COLO829 (cell line): ENCODE results near the gene CAP1.

ENCODE experiments used
- DNase-seq: peaks from one replicate; pipeline ENCODE4 v3.0.0; 2012; ENCODE audit warnings: low spot score

CAP1 gene

DNA sequence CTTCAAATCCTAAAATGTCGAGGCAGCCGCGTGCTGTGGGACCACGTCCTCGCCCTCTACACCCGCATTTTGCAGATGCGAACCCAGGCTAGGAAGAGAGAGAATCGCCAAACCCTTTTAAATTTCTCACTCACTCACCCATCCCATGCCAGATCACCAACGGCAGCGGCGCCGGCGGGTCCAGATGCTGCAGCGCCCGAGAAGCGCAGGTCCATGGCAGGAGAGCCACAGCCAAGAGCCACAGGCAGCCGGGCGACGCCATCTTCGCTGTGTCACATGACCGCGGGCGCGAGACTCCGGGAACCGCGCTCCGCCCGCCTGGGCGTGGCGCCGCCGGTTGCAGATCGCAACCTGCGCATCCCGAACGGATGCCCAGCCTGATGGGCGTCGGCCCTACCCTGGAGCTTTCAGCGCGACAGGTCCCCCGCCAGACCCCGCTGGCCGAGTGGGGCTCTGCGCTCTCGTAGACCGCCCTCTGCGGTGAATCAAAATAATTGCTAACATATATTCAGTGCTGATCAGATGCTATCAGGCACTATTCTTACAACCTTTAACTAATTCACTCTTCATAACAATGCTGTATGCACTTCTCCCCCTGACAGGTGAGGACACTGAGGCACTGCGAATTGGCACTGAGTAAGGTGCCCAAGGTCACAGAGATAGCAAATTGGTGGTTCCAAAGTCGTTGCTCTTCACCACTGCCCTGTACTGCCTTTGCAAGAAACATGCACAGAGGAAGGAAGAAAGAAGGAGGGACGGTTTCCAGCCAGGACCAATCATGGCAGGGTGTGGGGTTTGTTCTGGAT, 56.7 kb downstream of the CAP1 start, which contains the start of gene PPT1:
Gene PPT1 (minus strand): TSS at position 276 of the 806 bp plus-strand sequence. CDS start 14 bp downstream, at position 262.
- peak; percentile 65 for DNase-seq

DNA sequence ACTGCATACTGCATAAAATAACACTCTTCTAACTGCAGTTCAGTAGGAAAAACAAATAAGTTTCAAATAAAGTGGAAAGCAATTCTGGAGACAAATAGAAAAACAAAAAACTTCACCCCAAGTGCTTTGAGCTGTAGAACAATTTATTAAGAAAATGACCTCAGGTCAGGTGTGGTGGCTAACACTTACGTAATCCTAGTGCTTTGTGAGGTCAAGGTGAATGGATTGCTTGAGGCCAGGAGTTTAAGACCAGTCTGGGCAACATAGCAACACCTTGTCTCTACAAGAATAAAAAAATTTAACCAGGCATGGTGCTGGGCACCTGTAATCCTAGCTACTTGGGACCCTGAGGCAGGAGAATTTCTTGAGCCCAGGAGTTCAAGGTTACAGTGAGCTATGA, 61.5 kb downstream of the CAP1 start:
- no peak for DNase-seq

DNA sequence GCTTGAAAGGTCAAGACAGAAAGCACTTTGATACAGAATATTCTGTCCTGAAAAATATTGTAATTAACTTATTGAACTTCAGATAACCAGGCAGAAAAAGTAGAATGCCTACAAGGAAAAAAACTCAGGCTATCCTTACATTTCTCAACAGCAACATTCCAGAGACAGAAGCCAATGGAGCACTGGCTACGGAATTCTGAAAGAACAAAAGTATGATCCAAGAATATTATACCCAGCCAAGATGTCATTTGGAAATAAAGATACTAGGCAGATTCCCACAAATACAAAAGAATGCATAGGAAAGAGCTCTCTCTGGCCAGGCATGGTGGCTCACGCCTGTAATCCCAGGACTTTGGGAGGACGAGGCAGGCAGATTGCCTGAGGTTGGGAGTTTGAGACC, 62.4 kb downstream of the CAP1 start:
- no peak for DNase-seq

DNA sequence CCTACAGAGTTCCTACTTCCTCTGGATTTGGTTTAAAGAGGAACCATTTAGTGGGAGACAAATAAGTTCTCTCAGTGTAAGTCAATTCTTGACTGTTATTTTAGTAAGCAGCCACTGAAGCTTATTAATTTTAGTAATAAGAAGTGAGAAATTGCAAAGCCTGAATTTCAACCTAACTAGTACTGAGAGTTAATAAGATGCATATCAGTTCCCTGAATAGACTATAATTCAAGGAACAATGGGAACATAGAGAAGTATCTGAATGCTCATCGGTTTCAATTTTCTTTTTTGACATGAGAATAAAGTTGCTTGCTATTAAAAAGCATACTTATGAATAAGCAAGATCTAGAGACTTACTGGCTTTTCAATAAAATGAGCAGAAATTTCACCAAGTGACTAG, 64.5 kb downstream of the CAP1 start:
- DNase-seq, result no peak

DNA sequence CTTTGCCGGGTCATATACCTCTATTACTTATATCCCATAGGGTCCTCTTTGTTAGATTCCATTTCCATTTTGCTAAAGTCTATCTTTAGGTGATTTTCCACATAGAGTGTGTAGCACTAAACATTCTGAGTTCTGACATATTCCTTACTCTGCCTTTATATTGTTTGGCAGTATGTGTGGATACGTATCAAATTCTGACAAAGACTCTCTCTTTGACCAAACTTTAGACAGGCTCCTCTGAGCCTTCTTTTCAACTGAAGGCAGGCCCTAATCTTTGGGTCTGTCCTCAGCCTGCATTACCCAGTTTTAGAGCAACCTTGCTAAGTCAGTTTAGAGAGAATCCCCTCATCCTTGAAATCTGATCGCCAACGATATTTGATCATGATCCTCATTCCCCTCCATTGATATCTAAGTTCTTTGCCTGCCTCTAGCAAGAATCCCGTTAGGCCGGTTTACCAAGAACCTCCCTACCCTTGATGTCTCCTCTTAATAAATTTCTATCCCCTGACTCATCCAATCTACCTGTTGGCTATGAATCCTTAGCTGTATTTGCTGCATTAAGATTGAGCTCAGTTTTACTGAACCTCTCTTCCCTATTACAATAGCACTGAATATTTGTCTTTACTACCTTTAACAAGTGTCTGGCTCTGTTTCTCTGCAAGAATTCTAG, 66.9 kb downstream of the CAP1 start:
- DNase-seq, result no peak

DNA sequence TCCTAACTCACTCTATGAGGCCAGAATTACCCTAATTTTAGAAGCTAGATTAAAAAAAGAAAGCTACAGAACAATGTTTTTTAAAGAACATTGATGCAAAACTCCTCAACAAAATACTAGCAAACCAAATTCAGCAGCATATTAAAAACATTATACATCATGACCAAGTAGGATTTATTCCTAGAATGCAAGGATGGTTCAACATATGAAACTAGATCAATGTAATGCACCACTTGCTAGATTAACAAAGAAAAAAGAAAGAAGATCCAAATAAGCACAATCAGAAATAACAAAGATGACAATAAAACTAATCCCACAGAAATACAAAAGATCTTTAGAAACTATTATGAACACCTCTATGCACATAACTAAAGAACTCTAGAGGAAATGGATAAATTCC, 69.9 kb downstream of the CAP1 start:
- DNase-seq, result no peak

DNA sequence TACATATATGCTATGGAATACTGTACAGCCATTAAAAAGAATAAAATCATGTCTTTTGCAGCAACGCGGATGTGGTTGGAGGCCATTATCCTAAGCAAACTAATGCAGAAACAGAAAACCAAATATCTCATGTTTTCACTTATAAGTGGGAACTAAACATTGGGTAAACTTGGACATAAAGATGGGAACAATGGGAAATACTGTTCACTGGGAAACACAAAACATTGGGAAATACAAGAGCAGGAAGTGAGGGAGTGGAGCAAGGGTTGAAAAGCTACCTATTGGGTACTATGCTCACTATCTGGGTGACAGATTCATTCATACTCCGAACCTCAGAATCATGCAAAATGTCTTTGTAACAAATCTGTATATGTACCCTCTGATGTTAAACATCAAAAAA, 73.9 kb downstream of the CAP1 start:
- no peak for DNase-seq

DNA sequence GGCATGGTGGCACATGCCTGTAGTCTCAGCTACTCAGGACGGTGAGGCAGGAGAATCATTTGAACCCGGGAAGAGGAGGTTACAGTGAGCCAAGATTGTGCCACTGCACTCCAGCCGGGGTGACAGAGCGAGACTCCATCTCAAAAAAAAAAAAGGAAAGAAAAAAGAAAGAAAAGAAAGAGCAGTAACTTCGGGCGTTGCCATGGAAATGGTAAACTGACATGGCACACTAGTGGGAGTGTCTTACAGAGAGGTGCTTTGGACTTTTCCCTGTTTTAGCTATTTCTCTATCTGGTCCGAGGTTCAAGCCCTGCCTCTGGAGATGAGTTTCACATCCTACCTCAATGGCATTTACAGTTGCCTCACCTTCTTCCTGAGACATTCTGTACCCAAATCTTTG, 79.6 kb downstream of the CAP1 start:
- DNase-seq, result no peak
